Right lobe of liver (tissue), 4 donors: ENCODE measurements around the gene TMEM107.

ENCODE experiments used
- CTCF ChIP-seq, 4 donors: fragments of 200-600 bp in 3 of 4; fragments of 450-650 bp in 1 of 4; IDR thresholded peaks; one replicate each; pipeline versions ENCODE4 v1.5.1 to v1.8.0; 2016 to 2022; ENCODE audit warnings: antibody characterized with exemption in 4 of 4, mild to moderate bottlenecking in 2 of 4
- POLR2A ChIP-seq: fragments of 450-650 bp; IDR thresholded peaks from one replicate; pipeline ENCODE4 v1.6.1; 2017; ENCODE audit warnings: antibody characterized with exemption, mild to moderate bottlenecking
- donor health status: DM: no; HTN: no; CAD: no.
- donor health status: DM: no; HTN: no; CAD: no.
- donor health status: DM: no; HTN: yes; CAD: no.

GRCh38 chr17:8159032-8159400, 17.2 kb downstream of the TMEM107 start:
- TF ChIP-seq CTCF (IDR thresholded peaks at IDR 0.05) (no peak), POLR2A (no peak)
